ENCODE measurements around the gene MSH3. TPM values are rescaled to one million over a fixed set of nuclear protein-coding genes. Genes with fewer than 3 reads are reported as not detected.

Gene MSH3
- total and polyA plus RNA-seq, 2 of the 8 experiments (the other 6 are each of a cell fraction or from before 2014, with no cell fraction given) = 3.6 to 22.6 TPM

DNA sequence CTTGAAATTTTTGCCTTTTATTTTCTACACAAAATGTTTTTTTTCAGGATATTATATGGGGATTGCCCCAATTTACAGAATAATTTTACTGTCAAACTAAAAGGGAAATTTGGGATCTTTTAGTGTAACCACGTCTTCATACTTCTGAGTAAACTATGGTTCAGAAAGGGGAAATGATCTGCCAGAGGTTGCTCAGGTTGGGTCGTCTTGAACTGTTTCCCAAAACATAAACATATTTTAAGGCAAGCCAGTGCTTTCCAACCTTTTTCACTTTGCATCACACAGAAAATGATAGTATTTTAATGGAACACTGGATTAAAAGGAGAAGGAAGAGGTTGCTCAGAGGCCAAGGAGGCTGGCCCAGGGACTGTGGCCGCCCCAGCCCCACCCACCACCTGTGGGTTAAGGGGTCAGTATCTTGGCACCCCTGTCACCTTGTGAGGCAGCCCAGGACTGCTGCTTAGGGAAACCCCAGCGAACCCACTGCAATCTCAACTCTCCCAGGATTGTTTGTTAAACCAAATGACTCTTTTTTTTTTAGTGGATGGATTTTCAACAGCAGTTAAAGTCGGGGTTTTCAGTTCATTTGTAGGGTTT, 143.1 kb downstream of the MSH3 start:
- Histone ChIP-seq H3K4me1 (replicated peaks in 1 of 4; ENCODE audit: control insufficient read depth in 3 of 4, insufficient read depth in 4 of 4, low read length in 3 of 4) (peaks cover 0 to 5% (median 0%) of the 10 kb centered on the region in 4 experiments; a peak in 1 of 7 replicates), H3K23ac (ENCODE audit: insufficient read length) (no peak overlapping the region), H3K79me2 (ENCODE audit: control insufficient read depth in 1 of 2, insufficient read depth in 2 of 2, low read length in 2 of 2) (no peaks in the 10 kb centered on the region), H3K14ac (ENCODE audit: insufficient read length) (no peak overlapping the region), H4K5ac (ENCODE audit: insufficient read length, low read depth, low read length) (no peak overlapping the region), H4K20me1 (replicated peaks in 1 of 2; ENCODE audit: control insufficient read depth in 1 of 2, insufficient read depth in 2 of 2, low read length in 2 of 2) (no peaks in the 10 kb centered on the region), H3K79me1 (ENCODE audit: low read depth, low read length) (no peaks in the 10 kb centered on the region), H2BK120ac (replicated peaks; ENCODE audit: low read depth, low read length) (no peak overlapping the region), H2AK5ac (ENCODE audit: low read depth, low read length) (no peak overlapping the region), H2BK5ac (ENCODE audit: low read depth, low read length) (no peak overlapping the region), H4K8ac (ENCODE audit: extremely low read depth, insufficient read depth, low read length) (no peak overlapping the region), H4K91ac (replicated peaks; ENCODE audit: insufficient read length, low read length) (no peak overlapping the region), H2AFZ (ENCODE audit: low read length) (no peak overlapping the region), H3K4me3 (ENCODE audit: extremely low read depth in 1 of 4, insufficient read depth in 2 of 4, low read depth in 3 of 4, low read length in 4 of 4) (no peak overlapping the region), H2BK20ac (ENCODE audit: low read length) (no peak overlapping the region), H3K27me3 (replicated peaks in 1 of 4; ENCODE audit: control insufficient read depth in 3 of 4, extremely low read depth in 1 of 4, insufficient read depth in 3 of 4, low read length in 3 of 4) (no peaks in the 10 kb centered on the region), H2BK12ac (ENCODE audit: low read depth, low read length) (no peak overlapping the region), H2BK15ac (ENCODE audit: low read length) (no peak overlapping the region), H3K9ac (replicated peaks in 1 of 4; ENCODE audit: extremely low read depth in 1 of 4, low read depth in 3 of 4, low read length in 3 of 4) (no peak overlapping the region), H3K18ac (ENCODE audit: extremely low read depth, low read length) (no peak overlapping the region), H3K56ac (replicated peaks; ENCODE audit: insufficient read length, low read depth, low read length) (no peak overlapping the region), H3K27ac (ENCODE audit: low read depth, low read length) (no peak overlapping the region), H3K36me3 (ENCODE audit: control insufficient read depth in 2 of 4, insufficient read depth in 4 of 4, low read length in 3 of 4) (peaks cover 0 to 9% (median 1%) of the 10 kb centered on the region in 4 experiments; a peak in 3 of 8 replicates), H3K4ac (replicated peaks; ENCODE audit: insufficient read length, low read depth, low read length) (no peak overlapping the region), H3K4me2 (ENCODE audit: insufficient read depth in 1 of 2, low read depth in 2 of 2, low read length in 2 of 2) (no peak overlapping the region), H3K23me2 (ENCODE audit: low read depth, low read length) (no peaks in the 10 kb centered on the region), H3K9me3 (ENCODE audit: insufficient read depth in 2 of 2, low read depth in 1 of 2, low read length in 1 of 2) (no peaks in the 10 kb centered on the region)
- no peak for FAIRE-seq
- no peak for DNase-seq (ENCODE audit: low read depth in 1 of 2, low spot score in 2 of 2)
- ChIA-PET POLR2A (ENCODE audit: partially characterized antibody) (no interaction called here), CTCF (ENCODE audit: partially characterized antibody) (interaction anchor here (1.2 to 1.5 kb wide), 2 partner anchors 12 to 23 kb away, joined by 3 read pairs; no protein-coding TSS in a partner anchor)
- 89% methylated on average over 5 of the region's 5 CpGs; no CpG with 5 or more reads in 1 of the 2 experiments for WGBS, 2 experiments (ENCODE audit: extremely low coverage in 1 of 2, insufficient coverage in 1 of 2, insufficient read length in 1 of 2, insufficient replicate concordance in 2 of 2, low coverage in 1 of 2, low lambda C conversion rate in 2 of 2, missing lambda C conversion rate in 1 of 2)
- no peak for TF ChIP-seq NANOG (IDR thresholded peaks at IDR 0.05; ENCODE audit: insufficient read depth, low read depth, low read length, poor library complexity, severe bottlenecking)
- no peak for TF ChIP-seq KDM5A (IDR thresholded peaks at IDR 0.05; ENCODE audit: low read length)
- no peak for TF ChIP-seq NRF1 (IDR thresholded peaks at IDR 0.05; ENCODE audit: low read depth, low read length)
- TF ChIP-seq CHD2 (IDR thresholded peaks at IDR 0.05; ENCODE audit: low read length) = no peak
- no peak for TF ChIP-seq EGR1 (IDR thresholded peaks at IDR 0.05; ENCODE audit: borderline replicate concordance, low read depth, low read length)
- no peak for TF ChIP-seq TAF7 (optimal IDR thresholded peaks at IDR 0.05; ENCODE audit: borderline replicate concordance, low read depth, low read length)
- TF ChIP-seq FOSL1 (IDR thresholded peaks at IDR 0.05; ENCODE audit: insufficient read depth, low read depth, low read length) = no peak
- TF ChIP-seq MAFK (IDR thresholded peaks at IDR 0.05; ENCODE audit: low read depth, low read length) = no peak
- TF ChIP-seq POU5F1 (IDR thresholded peaks at IDR 0.05; ENCODE audit: low read depth, low read length) = no peak
- TF ChIP-seq EP300 (IDR thresholded peaks at IDR 0.05; ENCODE audit: borderline replicate concordance in 1 of 2, low read depth in 2 of 2, low read length in 2 of 2) = no peak
- TF ChIP-seq CBX5 (IDR thresholded peaks at IDR 0.05; ENCODE audit: low read depth, low read length) = no peak
- TF ChIP-seq, protein P1, sequence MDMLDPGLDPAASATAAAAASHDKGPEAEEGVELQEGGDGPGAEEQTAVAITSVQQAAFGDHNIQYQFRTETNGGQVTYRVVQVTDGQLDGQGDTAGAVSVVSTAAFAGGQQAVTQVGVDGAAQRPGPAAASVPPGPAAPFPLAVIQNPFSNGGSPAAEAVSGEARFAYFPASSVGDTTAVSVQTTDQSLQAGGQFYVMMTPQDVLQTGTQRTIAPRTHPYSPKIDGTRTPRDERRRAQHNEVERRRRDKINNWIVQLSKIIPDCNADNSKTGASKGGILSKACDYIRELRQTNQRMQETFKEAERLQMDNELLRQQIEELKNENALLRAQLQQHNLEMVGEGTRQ (IDR thresholded peaks at IDR 0.05; ENCODE audit: low read length) = no peak
- TF ChIP-seq POLR2AphosphoS5 (IDR thresholded peaks at IDR 0.05; ENCODE audit: low read depth, low read length) = no peak

Measured in H1 (cell line).